ENCODE results near the gene BRD3.

The BRD3 gene

DNA sequence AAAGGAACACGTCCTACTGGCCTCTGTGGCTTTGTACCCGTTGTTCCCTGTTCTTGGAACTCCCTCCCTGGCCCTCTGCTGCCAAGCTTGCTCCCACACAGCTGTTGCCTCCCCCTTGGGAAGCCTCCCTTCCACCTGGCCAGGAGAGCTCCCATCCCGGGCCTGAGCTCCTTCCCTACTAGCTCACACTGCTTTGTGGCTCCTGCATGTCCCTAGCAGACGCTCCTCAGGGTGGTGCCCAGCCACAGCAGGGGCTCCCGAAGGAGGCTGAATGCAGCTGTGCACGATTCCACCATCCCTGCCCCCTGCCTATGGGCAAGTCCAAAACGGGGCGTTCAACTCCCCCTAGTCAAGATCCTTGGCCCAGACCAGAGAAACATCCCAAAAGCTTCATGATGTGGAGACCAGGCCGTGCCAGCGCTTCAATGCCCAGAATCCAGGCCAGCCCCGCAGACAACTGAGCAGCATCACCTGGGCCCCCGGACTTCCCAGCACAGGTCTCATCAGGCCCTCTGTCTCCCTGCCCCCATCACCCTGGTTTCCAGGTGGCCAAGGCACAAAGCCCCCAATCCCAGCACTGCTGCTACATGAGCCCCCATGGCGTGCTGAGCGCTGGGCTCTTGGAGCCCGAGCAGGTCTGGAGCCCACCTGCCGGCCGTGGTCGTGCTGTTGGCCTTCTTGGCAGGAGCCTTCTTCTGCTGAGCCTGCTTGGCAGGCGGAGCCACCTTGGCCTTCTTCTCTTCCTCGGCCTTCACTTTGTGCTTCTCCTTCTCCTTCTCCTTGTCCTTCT is 28.2 kb downstream of the BRD3 start:
- Mint-ChIP-seq H3K36me3 (ENCODE audit: low read depth) (peaks cover 53% of the 10 kb centered on the region), H3K27me3 (no peaks in the 10 kb centered on the region), H3K9me3 (no peaks in the 10 kb centered on the region), H3K4me1 (ENCODE audit: low read depth) (no peaks in the 10 kb centered on the region), H3K27ac (no peak overlapping the region), H3K4me3 (no peak overlapping the region)

DNA sequence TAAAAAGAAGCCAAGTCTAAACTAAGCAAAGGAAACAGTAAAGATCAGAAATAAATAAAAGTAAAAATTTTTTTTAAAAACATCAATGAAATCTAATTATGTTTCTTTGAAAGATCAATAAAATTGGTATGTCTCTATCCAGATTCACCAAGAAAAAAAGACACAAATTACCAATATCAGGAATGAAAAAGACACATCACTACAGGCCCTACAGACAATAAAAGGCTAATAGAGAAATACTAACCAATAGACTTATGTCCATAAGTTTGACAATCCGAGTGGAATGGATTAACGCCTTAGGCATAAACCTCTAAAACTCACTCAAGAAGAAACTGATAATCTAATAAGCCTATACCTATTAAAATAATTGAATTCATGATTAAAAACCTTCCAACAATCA is 30.2 kb downstream of the BRD3 start:
- Mint-ChIP-seq H3K27ac (no peak overlapping the region), H3K4me3 (no peak overlapping the region), H3K9me3 (no peaks in the 10 kb centered on the region), H3K36me3 (ENCODE audit: low read depth) (peaks cover 56% of the 10 kb centered on the region), H3K27me3 (no peaks in the 10 kb centered on the region), H3K4me1 (ENCODE audit: low read depth) (no peaks in the 10 kb centered on the region)

DNA sequence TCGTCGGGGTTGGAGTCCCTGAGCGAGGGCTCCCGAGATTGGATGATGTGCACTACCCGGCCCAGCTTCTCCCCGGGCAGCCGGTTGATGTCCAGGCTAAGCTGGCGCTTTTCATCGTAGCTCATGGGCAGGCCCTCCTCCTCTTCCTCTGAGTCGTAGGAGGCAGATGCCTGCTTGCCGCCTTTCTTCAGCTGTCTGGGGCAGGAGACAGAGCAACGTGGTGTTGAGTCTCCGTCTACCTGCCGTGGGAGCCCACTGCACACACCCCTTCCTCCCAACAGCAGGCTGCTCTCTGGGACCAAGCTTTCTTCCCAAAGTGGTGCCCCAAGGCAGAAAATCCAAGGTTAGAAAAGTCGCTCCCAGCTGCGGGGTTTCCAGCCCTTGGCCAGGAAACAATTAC is 31.7 kb downstream of the BRD3 start:
- H3K4me1 Mint-ChIP-seq (ENCODE audit: low read depth): no peaks in the 10 kb centered on the region
- peaks cover 56% of the 10 kb centered on the region for H3K36me3 Mint-ChIP-seq (ENCODE audit: low read depth)
- no peak overlapping the region for H3K4me3 Mint-ChIP-seq
- H3K9me3 Mint-ChIP-seq: no peaks in the 10 kb centered on the region
- no peaks in the 10 kb centered on the region for H3K27me3 Mint-ChIP-seq
- H3K27ac Mint-ChIP-seq: no peak overlapping the region

DNA sequence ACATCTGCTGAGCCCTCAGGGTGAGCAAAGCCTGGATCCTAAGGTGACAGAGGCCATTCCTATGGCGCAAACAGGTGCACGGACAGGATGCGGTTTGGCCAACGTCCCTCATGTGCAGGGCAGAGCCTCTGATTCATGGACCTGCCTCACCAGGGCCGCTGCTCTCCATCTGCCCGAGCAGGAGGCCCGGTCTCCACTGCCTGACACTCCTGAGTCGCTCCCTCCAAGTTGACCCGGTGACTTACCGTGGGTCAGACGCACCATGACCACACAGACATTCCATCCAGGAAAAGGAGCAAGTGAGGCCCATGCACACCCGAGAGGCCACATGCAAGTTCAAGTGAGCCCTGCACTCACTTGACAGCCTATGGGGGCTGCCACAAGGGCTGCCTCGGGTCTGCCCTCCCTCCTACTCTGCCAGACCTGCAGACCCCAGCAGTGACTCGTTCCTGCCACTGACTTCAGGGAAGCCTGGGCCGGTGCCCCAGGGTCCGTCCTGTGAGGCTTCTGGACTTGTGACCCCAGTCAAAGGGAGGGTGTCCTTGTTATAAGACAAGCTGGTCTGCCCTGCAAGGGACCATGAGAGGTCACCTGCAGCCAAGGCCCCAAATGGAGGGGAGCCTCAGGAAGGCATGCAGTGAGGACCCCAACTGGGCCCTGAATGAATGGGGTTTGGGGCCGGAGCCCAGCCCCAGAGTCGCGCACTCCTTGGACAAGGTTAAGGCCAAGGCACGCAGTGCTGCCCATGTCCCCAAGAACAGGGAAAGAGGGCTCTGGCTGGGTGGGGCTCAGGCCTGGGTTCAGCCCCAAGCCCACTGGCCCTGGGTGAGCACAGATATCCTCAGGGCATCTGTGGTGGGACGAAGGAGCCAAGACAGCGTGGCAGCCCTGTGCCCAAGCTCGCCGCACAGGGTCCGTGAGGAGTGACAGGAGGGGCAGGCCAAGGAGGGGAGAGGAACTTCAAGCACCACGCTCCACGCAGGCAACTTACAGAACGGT is 32.5 kb downstream of the BRD3 start:
- no peaks in the 10 kb centered on the region for H3K27me3 Mint-ChIP-seq
- H3K36me3 Mint-ChIP-seq (ENCODE audit: low read depth): peaks cover 55% of the 10 kb centered on the region
- H3K4me3 Mint-ChIP-seq: no peak overlapping the region
- H3K4me1 Mint-ChIP-seq (ENCODE audit: low read depth): no peaks in the 10 kb centered on the region
- H3K27ac Mint-ChIP-seq: no peak overlapping the region
- H3K9me3 Mint-ChIP-seq: no peaks in the 10 kb centered on the region

DNA sequence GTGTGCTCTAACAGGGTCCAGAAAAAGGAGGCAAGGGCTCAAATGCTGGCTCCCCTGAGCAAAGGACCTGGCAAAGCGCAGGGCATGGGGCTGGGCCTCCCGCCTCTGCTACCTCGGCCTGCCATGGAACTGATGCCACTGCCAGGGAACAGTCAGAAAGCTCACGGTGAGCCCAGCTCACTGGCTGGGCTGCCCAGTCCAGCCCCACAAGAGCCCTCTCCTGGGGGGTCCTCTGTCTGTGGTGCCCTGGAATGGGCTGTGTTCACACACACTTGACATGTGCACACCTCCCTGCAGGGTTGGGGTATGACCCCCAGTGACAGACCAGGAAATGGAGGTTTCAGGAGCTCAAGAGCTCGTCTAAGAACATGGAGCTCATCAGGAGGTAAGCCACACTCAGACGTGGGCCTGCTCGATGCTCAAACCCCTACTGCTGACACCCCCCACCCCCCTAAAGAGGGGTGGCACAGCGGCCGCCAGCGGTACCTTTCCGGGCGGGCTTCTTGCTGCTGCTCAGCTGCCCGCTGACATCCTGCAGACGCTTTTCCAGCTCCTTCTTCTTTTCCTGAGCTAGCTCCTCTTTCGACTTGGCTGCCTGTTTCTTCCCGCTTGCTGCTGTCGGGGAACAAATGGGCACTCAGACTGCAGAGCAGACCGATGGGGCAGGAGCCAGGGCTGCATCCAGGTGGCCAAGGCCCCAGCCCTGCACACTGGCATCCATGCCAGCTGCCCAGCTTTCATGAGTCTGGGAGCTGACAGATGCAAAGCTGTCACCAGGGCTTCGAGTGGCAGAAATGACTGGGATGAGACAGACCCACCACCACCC is 33.4 kb downstream of the BRD3 start:
- Mint-ChIP-seq H3K4me3 (no peak overlapping the region), H3K27ac (no peak overlapping the region), H3K4me1 (ENCODE audit: low read depth) (no peaks in the 10 kb centered on the region)

DNA sequence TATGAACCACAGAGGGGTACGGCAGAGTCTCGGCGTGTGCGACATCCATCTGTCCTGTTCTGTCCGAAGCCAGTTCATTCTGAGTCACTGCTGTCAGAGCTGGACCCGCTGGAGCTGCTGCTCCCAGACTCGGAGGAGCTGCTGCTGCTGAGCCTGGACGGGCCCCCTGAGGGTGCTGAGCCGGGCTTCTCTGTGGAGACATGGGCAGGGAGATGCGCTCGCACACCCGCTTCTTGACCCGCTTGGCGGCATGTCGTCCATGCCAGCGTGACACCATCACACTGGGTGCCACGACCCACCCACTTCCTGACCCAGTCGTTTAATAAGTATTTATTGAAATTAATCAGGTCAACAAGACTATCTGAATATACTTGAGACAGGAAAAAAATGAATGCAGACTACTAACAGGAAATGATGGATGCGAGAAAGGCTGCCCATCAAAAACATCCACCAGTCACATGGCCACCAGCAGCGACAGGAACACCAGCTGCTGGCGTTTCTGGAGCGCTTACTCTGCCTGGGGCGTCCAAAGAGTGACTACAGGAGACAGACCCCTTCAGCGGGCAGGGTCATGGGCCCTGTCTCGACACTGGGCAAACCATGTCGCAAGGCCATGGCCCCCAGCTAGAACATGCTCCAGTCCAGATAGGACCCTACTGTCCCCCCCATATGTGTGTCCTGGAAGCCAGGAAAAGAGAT is 34.2 kb downstream of the BRD3 start:
- Mint-ChIP-seq H3K27me3 (no peaks in the 10 kb centered on the region), H3K36me3 (ENCODE audit: low read depth) (peaks cover 40% of the 10 kb centered on the region), H3K27ac (no peak overlapping the region), H3K9me3 (no peaks in the 10 kb centered on the region), H3K4me3 (no peak overlapping the region), H3K4me1 (ENCODE audit: low read depth) (no peaks in the 10 kb centered on the region)

More for the DNA sequence above, 33.4 kb downstream of the BRD3 start:
- Mint-ChIP-seq H3K9me3 (no peaks in the 10 kb centered on the region), H3K27me3 (no peaks in the 10 kb centered on the region), H3K36me3 (ENCODE audit: low read depth) (peaks cover 47% of the 10 kb centered on the region)

DNA sequence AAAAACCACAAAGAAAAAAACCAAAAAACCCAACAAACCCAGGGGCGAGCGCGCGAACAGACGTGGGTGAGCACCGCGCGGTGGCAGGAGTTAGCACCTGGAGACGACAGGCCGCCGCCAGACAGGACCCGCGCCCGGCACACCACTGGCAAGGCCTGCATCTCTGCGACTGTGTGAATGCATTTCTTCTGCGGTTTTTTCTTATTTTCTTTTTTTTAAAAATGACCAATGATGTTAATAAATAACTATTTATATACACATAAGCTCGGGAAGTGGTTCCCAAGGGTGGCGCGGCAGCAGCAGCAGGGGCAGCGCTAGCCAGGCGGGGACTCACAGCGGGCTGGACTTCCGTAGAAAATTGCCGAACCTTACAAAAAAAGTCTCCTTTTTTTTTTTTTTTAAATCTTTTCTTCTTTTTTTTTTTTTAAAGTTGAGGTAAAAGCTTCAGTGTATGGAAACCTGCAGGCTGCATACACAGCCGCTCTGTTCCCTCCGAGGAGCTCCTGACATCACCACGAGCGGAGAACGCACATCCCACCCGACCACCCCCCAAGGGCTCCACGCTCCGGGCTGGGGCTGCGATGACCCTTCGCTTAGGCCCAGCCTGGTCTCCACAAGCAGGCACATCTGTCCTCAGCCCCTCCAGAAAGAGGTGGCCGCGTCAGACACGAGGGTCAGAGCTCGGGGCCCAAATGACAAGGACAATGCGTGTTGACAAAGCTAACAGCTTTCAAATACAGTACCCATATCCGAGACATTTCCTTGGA is 35.2 kb downstream of the BRD3 start:
- Mint-ChIP-seq H3K4me3 (no peak overlapping the region), H3K27me3 (no peaks in the 10 kb centered on the region), H3K36me3 (ENCODE audit: low read depth) (peaks cover 29% of the 10 kb centered on the region), H3K4me1 (ENCODE audit: low read depth) (no peaks in the 10 kb centered on the region), H3K9me3 (no peaks in the 10 kb centered on the region), H3K27ac (no peak overlapping the region)

DNA sequence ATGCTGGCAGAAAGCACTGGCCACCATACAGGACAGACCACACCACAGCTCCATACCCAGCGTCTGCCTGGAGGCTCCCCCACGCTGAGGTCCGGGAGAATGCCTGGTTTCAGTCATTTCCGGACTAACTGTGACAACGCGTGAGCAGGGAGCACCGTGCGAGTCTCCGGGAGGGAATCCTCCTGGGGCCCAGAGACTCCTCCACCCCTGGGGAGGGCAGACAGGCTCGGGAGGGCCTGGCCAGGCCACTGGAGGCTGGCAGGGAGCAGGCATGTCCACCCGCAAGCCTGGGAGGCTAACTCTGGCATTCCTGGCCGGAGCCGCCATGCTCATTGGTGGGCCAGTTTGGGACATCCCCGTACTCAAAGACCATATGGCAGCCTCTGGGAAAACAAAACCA is 36.0 kb downstream of the BRD3 start:
- Mint-ChIP-seq H3K4me3 (no peak overlapping the region), H3K27ac (no peak overlapping the region), H3K36me3 (ENCODE audit: low read depth) (peaks cover 32% of the 10 kb centered on the region), H3K9me3 (no peaks in the 10 kb centered on the region), H3K27me3 (no peaks in the 10 kb centered on the region), H3K4me1 (ENCODE audit: low read depth) (peaks cover 3% of the 10 kb centered on the region)

DNA sequence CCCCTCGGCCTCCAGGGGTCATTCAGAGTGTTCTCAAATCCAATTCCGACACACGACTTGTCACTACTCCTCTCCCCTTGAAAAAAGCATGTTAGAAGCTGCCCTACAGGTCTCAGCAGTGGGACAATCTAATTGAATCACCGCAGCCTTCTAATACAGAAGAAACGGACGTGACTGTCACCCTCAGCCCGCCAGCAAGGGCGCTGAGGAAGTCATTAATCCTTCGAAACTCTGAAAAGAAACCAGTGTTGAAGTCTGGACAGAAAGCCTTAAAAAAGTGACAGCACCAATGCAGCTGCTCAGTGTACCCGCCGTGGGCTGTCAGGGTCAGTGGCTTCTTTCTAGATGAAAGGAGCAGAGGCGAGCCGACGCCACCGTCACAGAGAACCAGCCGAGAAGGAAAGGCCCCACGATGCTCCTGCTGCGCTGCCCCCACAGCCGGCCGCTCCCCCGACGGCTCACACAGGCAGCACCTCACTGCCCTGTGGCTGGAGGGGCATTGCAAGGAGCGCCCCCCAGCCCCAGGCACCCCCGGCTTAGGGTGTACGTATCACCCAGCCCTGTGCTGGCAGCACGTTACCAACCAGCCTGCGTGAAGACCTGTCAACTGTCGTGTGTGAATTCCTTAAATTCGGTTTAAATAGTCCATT is 36.9 kb downstream of the BRD3 start:
- H3K27me3 Mint-ChIP-seq: no peaks in the 10 kb centered on the region
- H3K9me3 Mint-ChIP-seq: no peaks in the 10 kb centered on the region
- peaks cover 4% of the 10 kb centered on the region for H3K4me1 Mint-ChIP-seq (ENCODE audit: low read depth)
- H3K36me3 Mint-ChIP-seq (ENCODE audit: low read depth): peaks cover 26% of the 10 kb centered on the region
- no peak overlapping the region for H3K4me3 Mint-ChIP-seq
- H3K27ac Mint-ChIP-seq: no peak overlapping the region

DNA sequence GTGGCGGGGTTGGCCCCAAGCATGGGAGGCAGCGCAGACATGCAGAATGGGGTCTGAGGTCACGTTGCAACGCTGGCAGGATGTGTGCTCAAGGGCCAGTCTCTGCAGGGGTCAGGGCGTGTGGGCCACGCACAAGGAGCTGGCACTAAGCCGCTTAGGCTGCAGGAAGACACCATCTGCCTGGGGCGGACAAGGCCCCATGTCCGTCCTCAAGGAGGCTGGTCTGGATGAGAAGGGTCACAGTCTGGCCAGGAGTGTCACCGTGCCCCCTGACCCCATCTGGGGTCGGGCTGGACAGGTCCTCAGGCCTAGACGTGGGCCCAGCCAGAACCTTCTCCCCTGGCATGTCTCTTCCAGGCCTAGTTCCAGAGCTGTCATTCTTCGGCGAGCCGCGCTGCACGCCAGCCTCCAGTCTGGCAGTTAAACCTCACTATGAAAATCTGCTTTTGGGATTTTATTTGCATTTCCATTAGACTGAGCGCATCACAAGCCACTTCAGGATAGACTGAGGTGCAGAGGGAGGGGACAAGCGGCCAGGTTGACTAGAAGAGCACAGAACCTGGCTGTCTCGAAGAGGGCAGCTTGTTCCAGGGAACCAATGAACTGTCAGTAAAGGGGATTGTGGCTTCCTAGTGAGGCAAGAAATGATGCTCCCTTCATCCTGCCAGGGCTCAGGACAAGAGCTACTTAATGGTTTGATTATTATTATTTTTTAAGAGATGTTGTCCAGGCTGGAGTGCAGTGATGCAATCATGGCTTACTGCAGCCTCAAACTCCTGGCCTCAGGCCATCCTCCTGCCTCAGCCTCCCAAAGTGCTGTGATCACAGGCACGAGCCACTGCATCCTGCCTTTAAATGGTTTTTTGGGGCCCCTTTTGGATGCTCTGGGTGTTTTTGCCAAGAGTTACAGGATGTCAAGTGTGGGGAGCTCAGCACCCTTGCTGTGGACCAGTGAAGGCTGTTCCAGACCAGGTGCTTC is 38.3 kb downstream of the BRD3 start:
- no peak overlapping the region for H3K4me3 Mint-ChIP-seq
- peaks cover 22% of the 10 kb centered on the region for H3K36me3 Mint-ChIP-seq (ENCODE audit: low read depth)
- no peak overlapping the region for H3K27ac Mint-ChIP-seq
- no peaks in the 10 kb centered on the region for H3K27me3 Mint-ChIP-seq
- no peaks in the 10 kb centered on the region for H3K9me3 Mint-ChIP-seq
- peaks cover 7% of the 10 kb centered on the region for H3K4me1 Mint-ChIP-seq (ENCODE audit: low read depth)

DNA sequence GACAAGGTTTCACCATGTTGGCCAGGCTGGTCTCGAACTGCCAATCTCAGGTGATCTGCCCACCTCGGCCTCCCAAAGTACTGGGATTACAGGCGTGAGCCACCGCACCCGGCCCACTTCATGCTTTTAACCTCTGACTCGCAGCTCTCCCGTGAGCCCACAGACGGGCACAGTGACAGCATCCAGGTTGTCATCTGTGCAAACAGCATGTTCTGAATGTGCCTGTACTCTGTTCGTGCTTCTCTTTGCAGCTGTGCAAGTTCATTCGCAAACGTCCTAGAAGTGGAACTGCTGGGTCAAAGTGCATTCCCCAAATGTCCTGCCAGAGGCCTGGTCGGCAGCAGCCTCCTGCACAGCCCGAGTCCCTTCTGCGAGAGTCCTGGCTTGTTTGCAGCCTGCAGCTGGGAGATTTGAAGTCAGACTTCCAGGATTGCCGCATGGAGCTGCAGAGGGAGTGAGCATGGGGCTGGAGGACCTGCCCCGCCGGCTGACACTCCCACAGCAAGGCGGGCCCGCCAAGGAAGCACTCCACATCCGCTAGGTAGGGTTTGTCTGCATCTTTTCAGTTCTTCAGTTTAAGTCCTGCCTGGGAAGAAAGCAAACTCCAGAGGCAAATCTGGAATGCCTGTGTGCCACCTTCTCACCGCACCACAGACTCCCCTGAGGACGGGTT is 39.1 kb downstream of the BRD3 start:
- peaks cover 11% of the 10 kb centered on the region for H3K4me1 Mint-ChIP-seq (ENCODE audit: low read depth)
- H3K4me3 Mint-ChIP-seq: no peak overlapping the region
- H3K36me3 Mint-ChIP-seq (ENCODE audit: low read depth): peaks cover 20% of the 10 kb centered on the region
- H3K9me3 Mint-ChIP-seq: no peaks in the 10 kb centered on the region
- H3K27me3 Mint-ChIP-seq: no peaks in the 10 kb centered on the region
- H3K27ac Mint-ChIP-seq: no peak overlapping the region

DNA sequence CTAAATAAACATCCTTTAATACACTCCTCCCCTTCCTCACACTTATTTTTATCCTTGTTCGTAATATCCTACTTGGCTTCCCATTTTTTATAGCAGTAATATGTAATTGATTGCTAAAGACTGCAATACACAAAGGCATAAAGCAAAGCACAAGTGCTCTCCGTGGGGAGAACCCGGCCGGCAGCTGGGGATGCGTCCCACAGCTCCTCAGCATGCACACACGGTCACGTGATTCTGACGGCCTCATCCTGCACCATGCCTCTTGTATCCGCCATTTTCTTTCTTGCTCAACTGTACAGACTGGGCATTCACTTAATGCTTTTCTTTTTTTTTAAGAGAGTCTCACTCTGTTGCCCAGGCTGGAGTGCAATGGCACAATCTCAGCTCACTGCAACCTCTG is 39.8 kb downstream of the BRD3 start:
- H3K27me3 Mint-ChIP-seq: no peaks in the 10 kb centered on the region
- H3K4me3 Mint-ChIP-seq: no peak overlapping the region
- H3K4me1 Mint-ChIP-seq (ENCODE audit: low read depth): peaks cover 11% of the 10 kb centered on the region
- H3K9me3 Mint-ChIP-seq: no peaks in the 10 kb centered on the region
- H3K36me3 Mint-ChIP-seq (ENCODE audit: low read depth): peaks cover 14% of the 10 kb centered on the region
- H3K27ac Mint-ChIP-seq: no peak overlapping the region
